EH (cell line): ENCODE results near the gene MAF.

ENCODE experiments used
- DNase-seq: peaks from one replicate; pipeline ENCODE4 v3.0.0-alpha.2; 2015; ENCODE audit warnings: low read depth

Gene MAF

DNA sequence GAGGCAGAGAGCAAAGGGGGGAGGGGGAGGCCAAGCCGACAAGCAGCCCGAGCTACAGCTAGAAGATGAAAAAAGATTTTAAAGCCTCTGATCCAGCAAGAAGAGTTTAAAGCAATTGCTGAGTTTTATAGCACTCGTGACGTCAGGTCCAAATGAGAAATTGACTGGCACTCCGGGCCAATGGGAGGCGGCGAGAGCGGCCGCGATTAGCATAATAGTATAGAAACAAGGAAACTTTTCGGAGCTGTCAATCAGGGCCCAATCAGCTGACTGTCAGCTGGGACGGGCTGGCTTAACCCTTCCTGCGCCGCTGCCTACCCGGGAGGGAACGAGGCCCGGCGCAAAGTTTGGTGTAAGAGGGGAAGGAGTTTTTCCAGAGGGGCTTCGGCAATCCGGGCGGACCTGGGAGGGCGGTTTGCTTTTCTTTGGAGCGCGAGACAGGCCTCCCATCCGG lies at the start of gene MAF:
MAF (minus strand) TSS at position 100 of the 454 bp plus-strand sequence. CDS start 835 bp downstream, outside the sequence.
- DNase-seq, result peak; percentile 40

DNA sequence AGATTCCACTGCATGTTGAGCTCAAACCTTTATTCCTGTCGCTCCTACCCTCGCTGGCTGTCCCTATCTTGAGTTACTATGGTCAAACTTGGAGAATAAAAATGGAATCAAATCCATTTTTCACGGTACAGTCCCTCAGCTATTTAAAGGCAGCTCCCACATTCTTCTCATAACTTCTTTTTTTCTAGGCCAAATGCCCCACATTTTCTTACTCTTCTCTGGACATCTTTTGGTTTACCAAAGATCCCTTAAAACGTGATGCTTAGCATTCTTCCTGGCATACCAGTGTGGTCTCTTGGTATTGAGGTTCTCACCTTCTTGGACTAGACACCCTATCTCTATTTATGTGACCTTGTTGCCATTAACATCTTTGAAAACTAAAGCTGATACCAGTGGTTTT lies 48.3 kb upstream of the MAF start:
- DNase-seq, result peak; percentile 1

GRCh38 chr16:79647586-79647985 lies 47.0 kb upstream of the MAF start:
- no peak for DNase-seq

DNA sequence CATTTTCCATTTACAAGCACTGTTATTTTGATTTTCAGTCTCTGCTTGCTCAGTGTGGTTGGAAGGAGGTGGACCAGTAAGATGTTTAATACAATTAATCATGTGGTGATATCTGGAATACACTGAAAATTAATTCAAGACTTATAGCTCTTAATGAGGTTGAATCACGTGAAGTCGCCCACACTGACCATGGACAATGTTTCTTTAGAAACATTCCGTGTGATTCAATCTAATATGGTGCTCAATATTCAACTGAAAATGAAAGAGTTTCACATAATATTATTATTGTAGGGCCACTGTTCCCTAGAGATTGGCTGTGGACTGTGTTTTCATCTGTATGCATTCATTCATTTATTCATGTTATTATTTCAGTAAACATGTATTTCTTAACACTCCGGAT lies 45.2 kb upstream of the MAF start:
- no peak for DNase-seq

DNA sequence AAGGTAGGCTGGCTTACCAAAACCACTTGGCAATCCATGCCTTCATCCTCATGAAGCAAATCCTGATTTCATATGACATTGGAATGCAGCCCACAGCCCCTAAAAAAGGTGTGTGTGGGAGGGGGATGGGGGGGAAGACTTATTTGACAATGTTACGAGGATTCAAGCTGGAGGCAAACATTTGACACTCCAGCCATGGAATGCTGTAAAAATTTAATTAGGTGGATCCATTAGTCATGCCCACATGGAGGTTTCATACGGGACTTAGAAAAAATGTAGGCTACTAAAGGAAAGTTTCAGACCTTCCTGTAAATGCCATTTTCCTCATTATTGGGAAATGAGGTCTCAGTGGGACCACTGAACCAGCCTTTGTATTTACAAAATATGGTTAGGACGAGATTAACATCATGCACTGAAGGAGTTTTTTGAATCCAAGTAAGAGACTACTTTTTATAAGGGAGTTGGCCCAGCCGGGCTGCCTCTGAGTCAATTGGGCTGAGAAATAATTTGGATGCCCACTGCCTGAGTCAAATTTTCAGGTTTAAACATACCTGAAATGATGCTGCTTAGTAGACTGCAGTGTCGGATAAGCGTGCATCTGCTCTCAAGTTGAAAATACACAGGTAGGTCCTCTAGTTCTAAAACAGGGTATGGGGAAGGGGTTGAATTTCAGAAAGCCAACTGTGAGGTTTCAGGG lies 44.6 kb upstream of the MAF start:
- no peak for DNase-seq

- no peak for DNase-seq
Observed at GRCh38 chr16:79642652-79643051, 42.1 kb upstream of the MAF start.

DNA sequence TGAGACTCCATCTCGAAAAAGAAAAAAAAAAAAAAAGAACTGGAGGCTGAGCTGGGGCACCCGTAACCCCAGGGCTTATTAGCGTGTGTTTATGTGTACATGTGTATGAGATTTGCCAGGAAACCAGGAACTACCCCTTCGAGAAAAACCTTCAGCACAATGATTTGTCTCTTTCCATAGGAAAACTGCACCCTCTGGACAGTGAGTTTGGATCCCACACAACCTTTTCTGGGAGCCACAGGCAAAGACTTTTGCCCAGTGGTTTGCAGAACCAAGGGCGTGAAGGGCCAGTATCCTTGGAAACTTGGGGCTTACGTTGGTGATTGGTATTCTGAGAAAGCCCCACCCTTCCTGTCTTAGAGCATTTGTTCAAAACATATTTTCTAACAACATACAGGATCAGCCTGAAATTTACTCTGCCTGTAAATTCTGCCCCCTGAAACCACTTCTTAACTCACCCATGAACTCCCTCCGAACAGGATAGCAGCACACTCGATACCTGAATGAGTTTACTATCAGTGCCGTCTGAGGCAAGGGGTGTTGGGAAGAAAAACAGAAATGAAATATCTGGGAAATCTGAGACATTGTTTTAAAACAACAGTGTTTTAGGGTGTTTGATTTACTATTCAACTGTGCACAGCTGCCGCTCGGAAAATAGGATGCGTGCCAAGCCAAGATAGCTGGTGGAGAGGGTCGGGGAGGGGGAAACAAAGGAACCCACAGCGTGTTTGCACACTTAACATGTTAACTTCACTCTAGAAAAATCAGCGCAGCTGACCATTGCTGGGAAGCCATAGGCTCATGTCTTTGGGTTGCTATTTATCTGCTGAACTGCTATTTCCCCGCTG lies 40.2 kb upstream of the MAF start:
- DNase-seq, result no peak

DNA sequence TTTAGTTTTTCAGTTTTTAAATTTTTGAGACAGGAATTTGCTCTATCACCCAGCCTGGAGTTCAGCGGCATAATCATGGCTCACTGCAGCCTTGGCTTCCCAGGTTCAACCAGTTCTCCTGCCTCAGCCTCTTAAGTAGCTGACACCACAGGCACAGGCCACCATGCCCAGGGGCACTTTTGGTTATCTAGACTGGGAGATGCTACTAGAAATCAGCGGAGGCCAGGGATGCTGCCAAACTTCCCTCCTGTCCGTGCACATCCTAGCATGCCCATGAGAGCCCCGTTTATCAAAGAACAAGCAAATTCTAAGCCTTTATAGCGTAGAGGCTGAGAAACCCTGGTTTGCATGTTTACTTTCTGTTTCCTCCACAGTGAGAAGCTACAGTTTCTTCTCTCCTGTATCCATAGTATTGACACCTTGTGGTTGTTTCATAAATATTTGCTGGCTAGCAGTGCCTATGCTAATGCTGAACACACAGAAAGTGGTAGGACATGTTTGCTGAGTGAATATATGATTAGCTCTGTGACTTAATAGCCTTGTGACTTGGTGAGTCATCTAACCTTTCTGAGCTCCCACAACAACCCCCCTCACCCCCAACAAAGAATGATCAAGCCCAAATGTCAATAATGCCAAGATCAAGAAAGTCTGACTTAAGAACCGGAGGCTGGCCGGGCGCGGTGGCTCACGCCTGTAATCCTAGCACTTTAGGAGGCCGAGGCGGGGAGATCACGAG lies 39.2 kb upstream of the MAF start:
- DNase-seq, result no peak

DNA sequence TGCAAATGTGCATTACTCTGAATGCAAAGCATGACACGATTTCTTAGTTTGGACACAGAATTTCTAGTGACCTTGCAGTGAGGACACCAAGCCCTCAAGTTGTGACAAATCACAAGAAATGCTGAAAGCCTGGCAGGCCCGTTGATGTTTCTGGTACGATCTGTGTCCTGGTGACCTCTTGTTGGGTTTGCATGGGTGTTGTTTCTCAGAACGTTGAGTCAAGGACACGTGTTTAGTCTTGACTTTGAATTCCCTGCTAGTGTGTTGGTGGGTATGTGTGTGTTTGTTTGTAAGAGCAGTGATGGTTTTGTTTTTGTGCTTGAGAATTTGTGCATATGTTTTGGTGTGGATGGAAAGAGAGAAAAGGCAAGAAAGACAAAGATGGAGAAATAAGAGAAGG lies 37.8 kb upstream of the MAF start:
- no peak for DNase-seq

GRCh38 chr16:79635488-79635887 lies 35.0 kb upstream of the MAF start:
- DNase-seq, result no peak

DNA sequence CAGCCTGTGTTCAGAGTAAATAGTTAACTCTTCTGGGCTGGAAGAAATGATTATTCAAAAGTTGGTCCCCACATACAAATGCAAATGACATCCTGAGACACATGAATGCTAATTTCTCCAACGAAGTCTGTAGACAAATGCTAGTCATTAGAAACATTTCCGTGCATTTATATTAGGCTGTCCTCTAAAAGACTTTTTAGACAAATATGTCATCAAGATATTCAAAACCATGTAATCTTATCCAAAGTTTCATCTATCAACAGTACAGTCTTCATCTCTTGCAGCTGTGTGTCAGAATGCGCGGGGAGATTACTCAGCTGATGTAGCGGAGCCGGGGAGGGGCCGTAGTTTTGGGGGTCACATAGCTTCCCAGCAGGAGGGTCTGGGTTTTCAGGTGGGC lies 33.8 kb upstream of the MAF start:
- no peak for DNase-seq

DNA sequence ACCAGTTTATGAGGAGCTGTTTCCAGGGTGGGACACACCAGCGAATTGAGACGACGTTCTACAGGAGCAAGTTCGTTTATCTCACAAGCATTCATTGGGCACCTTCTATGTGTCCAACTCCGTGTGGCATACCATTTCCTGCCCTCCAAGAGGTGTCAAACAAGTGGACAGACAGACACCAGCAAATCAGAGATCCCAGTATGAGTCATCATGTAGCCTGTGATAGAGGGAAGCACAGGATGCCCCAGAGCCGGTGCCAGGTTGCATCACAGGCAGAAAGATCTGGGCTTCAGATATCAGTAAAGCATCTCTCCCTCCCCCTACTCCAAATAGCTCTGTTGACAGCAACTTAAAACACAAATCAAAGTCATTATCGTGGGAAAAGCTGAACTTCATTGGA lies 31.8 kb upstream of the MAF start:
- DNase-seq, result no peak

GRCh38 chr16:79628988-79629387 lies 28.5 kb upstream of the MAF start:
- DNase-seq, result no peak

DNA sequence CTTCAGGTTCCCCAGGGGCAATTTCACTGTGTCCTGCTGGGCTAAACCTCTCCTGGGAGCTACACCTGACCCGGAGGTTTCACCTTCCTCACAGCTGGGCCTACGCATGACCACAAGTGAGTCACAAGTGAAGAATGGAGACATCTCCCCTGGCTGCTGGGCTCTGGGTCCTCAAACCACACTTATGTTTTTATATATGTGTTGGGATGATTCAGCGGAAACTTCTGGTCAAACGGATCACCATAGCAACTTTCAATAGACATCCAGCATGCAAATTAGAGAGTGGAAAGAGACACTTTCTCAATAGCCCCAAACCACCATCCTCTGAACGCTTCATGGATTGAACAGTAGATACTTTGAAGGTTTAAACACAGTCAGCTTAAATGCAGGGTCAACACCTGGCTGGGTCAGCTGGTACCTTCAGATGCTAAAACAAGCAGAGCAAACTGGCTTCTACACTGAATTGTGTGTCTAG lies 28.0 kb upstream of the MAF start:
- no peak for DNase-seq

DNA sequence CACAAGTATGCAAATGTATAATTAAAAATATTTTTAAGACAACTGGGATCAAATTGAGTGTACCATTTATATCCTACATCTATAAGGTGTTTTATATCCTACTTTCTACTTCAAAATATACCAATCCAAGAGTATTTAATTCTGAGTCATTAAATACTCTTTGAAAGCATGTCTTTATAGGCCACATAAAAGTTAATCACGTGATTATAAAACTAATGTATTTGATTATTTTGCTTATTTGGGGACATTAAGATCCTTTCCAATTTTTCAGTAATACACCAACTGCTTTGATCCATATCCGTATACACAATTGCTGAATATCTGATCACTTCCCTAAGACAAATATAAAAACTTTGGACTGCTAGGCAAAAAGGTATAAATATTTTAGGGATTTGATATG lies 26.6 kb upstream of the MAF start:
- DNase-seq, result no peak

DNA sequence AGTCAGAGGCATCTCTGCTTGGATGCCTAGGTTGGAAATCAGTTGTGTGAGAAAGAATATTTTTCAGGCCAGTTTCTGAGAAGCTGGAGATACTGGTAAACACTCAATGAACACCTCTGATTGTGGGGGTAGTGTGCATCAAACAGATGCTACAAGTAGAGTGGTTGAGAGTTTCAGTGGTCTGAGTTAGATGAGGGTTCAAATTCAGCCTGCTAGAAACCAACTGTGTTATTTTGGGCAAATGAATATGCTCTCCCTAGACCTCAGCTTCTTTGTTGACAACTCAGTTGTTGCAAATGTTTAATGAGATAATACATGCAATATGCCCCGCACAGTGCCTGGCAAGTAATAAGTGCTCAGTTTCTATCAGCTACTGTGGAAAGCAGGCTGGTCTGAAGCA lies 25.2 kb upstream of the MAF start:
- no peak for DNase-seq

GRCh38 chr16:79623824-79624223 lies 23.3 kb upstream of the MAF start:
- DNase-seq, result no peak

- DNase-seq, result no peak
Observed at GRCh38 chr16:79623062-79623461, 22.5 kb upstream of the MAF start.

DNA sequence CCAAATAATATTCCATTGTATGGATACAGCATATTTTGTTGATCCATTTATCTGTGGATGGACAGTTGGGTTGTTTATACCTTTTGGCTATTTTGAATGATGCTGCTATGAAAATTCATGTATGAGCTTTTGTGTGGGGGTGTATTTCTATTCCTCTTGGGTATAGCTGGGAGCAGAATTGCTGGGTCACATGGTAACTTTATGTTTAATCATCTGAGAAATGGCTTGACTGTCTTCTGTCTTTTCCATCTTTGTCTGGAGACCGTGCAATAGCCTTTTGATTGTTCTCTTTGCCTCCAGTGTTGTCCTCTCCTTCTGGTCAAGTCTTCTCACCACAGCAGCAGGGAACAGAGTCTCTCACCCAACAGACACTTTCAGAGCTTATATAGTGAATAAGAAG lies 20.5 kb upstream of the MAF start:
- DNase-seq, result no peak

DNA sequence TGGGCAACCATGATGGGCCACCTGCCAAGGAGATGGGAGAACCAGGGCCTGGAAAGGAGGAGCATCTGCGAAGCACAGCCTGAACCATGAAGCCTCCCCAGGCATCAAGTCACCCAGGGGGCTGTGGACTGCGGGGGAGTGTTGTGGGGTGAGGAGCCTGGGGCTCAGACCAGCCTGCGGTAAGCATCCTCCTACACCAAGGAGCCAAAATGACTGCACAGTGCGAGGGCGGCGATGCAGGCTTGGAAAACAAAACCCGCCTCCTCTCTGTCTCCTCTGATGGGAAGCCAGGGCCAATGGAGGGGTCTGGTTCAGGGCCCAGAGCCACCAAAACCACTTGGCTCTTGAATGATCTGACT lies 18.1 kb upstream of the MAF start:
- no peak for DNase-seq

- DNase-seq, result no peak
Observed at GRCh38 chr16:79618041-79618691, 17.6 kb upstream of the MAF start.

GRCh38 chr16:79613009-79613408 lies 12.5 kb upstream of the MAF start:
- no peak for DNase-seq
